Common myeloid progenitor, CD34-positive (primary cell): ENCODE measurements around the gene SLC17A7.

Experiments
- CTCF ChIA-PET: fragments of 350-600 bp; sonication (Branson Sonifier 250); formaldehyde crosslinking; loops from one replicate; lab custom pipeline; 2021; ENCODE audit warnings: antibody characterized with exemption; lab: Charles Lee
- POLR2A ChIA-PET: fragments of 350-600 bp; sonication (Branson Sonifier 250); formaldehyde crosslinking; loops from one replicate; lab custom pipeline; 2021; ENCODE audit warnings: antibody characterized with exemption; lab: Charles Lee
- DNase-seq, 3 donors: peaks; one replicate each; pipeline versions ENCODE4 v3.0.0 to v3.0.0-alpha.2; 2013
- H3K27ac ChIP-seq, 2 experiments: 1 replicate in 1 of 2; 2 replicates in 1 of 2; pipeline ENCODE4 v1.7.0; 2013; ENCODE audit warnings: inconsistent platforms in 2 of 2, low read length in 2 of 2, mild to moderate bottlenecking in 2 of 2, low read depth in 1 of 2, moderate library complexity in 1 of 2; ENCODE audit not compliant: severe bottlenecking in 2 of 2, insufficient read depth in 1 of 2, poor library complexity in 1 of 2
- H3K27me3 ChIP-seq, 5 experiments: replicated peaks in 2 of 5; 1 replicate in 3 of 5; 2 replicates in 2 of 5; pipeline versions ENCODE4 v1.6.1 to v1.7.0; 2013; ENCODE audit warnings: low read length in 4 of 5, mild to moderate bottlenecking in 2 of 5, moderate library complexity in 2 of 5, inconsistent platforms in 1 of 5; ENCODE audit not compliant: insufficient read depth in 5 of 5, control insufficient read depth in 4 of 5
- H3K36me3 ChIP-seq, 4 experiments: 1 replicate in 2 of 4; 2 replicates in 2 of 4; pipeline versions ENCODE4 v1.6.1 to v1.7.0; 2013; ENCODE audit warnings: low read length in 3 of 4, control low read depth in 1 of 4, mild to moderate bottlenecking in 1 of 4; ENCODE audit not compliant: control insufficient read depth in 4 of 4, insufficient read depth in 4 of 4
- H3K4me1 ChIP-seq, 4 experiments: 1 replicate in 3 of 4; 2 replicates in 1 of 4; pipeline versions ENCODE4 v1.6.1 to v1.7.1; 2013; ENCODE audit warnings: low read length in 3 of 4, mild to moderate bottlenecking in 3 of 4, control low read depth in 1 of 4, inconsistent platforms in 1 of 4, moderate library complexity in 1 of 4; ENCODE audit not compliant: control insufficient read depth in 4 of 4, insufficient read depth in 4 of 4; ENCODE audit errors: control extremely low read depth in 1 of 4
- H3K4me3 ChIP-seq, 7 experiments: 1 replicate in 4 of 7; 2 replicates in 3 of 7; pipeline versions ENCODE4 v1.5.1 to v1.7.0; 2013; ENCODE audit warnings: mild to moderate bottlenecking in 7 of 7, low read length in 6 of 7, moderate library complexity in 6 of 7, inconsistent platforms in 2 of 7, low read depth in 2 of 7, control low read depth in 1 of 7; ENCODE audit not compliant: insufficient read depth in 4 of 7, control insufficient read depth in 1 of 7; ENCODE audit errors: extremely low read depth in 1 of 7
- H3K9me3 ChIP-seq, 5 experiments: 1 replicate in 4 of 5; 2 replicates in 1 of 5; pipeline versions ENCODE4 v1.6.1 to v1.7.1; 2013; ENCODE audit warnings: low read length in 4 of 5, mild to moderate bottlenecking in 2 of 5, inconsistent platforms in 1 of 5, low read depth in 1 of 5, moderate library complexity in 1 of 5; ENCODE audit not compliant: control insufficient read depth in 4 of 5, insufficient read depth in 2 of 5; ENCODE audit errors: control extremely low read depth in 1 of 5
- WGBS: methylation state at CpG from one replicate; pipeline ENCODE4 v1.1.5; 2013; ENCODE audit not compliant: insufficient coverage; 5-methylcytosine and 5-hydroxymethylcytosine counted together

SLC17A7 gene

DNA sequence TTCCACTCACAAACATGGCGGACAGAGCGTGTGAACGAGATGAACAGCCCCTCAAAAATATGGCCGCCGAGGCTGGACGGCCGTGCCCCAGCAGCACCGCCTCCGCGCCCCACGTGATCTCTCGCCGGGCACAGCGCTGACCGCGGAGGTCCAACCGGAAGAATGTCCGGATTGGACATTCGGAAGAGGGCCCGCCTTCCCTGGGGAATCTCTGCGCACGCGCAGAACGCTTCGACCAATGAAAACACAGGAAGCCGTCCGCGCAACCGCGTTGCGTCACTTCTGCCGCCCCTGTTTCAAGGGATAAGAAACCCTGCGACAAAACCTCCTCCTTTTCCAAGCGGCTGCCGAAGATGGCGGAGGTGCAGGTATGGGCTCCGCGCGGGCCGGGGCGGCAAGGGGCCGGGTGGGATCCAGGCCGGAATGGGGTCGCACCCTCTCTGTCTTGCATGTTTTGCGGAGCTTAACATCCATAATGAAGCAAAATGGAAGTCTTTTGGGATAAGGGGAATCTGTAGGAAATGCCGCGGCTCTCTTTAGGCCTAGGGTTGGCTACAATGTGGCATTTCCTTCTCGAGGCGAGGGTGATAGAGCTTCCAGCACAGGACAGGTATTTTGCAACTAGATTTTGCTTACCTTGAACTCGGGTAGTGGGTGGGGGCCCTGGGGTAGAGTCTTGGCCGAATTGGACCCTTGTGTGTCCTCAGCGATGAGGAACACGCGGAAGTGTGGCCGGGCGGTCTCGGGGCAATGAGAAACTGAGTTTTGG, 46.1 kb upstream of the SLC17A7 start, which contains the start of gene RPL13A:
Gene RPL13A (plus strand): TSS at position 332 of the 769 bp plus-strand sequence. CDS start 22 bp downstream, at position 354.
- H3K36me3 ChIP-seq: peaks cover 7 to 39% (median 30%) of the 10 kb centered on the region in 4 experiments
- H3K4me3 ChIP-seq: peak within 1 kb of the TSS; percentile 67 to 100 (median 95)
- no peaks in the 10 kb centered on the region for H3K27me3 ChIP-seq
- H3K27ac ChIP-seq: peak within 1 kb of the TSS; percentile 97 to 99
- peak; percentile 99 to 100 (median 100) for DNase-seq
- H3K9me3 ChIP-seq: no peaks in the 10 kb centered on the region
- ChIA-PET CTCF (interaction anchor here (1.1 kb wide), 1 partner anchor 9 kb away, joined by 5 read pairs; no protein-coding TSS in a partner anchor), POLR2A (interaction anchor here (0.7 to 1.2 kb wide), 3 partner anchors 8 to 22 kb away, joined by 3 to 9 read pairs (median 3); partner anchors contain the start of gene RPS11)
- under 1% methylated on average over 49 of the region's 57 CpGs for WGBS
- H3K4me1 ChIP-seq: peaks cover 12 to 24% (median 18%) of the 10 kb centered on the region in 4 experiments

DNA sequence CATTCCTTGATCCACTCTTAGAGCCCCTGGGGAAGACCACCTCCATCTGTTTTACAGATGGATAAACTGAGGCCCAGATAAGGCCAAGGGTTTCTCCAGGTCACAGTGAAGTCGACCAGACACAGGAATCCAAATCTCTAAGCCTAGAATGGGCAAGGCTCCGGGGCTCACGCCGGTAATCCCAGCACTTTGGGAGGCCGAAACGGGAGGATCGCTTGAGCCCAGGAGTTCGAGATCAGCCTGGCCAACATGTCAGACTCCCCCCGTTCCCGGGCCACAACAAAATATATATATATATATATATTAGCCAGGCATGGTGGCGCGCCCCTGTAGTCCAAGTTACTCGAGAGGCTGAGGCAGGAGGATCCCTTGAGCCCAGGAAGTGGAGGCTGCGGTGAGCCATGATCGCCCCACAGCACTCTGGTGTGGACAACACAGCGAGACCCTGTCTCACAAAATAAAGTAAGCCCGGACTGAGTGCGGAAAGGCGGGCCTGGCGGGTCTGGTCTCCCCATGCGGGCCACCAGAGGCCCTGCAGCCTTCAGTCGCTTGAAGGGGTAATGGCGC, 45.5 kb upstream of the SLC17A7 start:
- WGBS: 45% methylated on average over 15 of the region's 23 CpGs
- no peak overlapping the region for H3K27ac ChIP-seq
- H3K36me3 ChIP-seq: peaks cover 7 to 32% (median 23%) of the 10 kb centered on the region in 4 experiments
- POLR2A ChIA-PET: interaction anchor here (0.8 to 1.2 kb wide), 2 partner anchors 9 to 23 kb away, joined by 3 to 9 read pairs; partner anchors contain the start of gene RPS11
- no peaks in the 10 kb centered on the region for H3K9me3 ChIP-seq
- CTCF ChIA-PET: interaction anchor here (0.6 to 1.1 kb wide), 2 partner anchors 8 to 752 kb away, joined by 3 to 5 read pairs; no protein-coding TSS in a partner anchor
- no peak for DNase-seq
- no peaks in the 10 kb centered on the region for H3K27me3 ChIP-seq
- H3K4me1 ChIP-seq: peaks cover 12 to 24% (median 18%) of the 10 kb centered on the region in 4 experiments
- peak overlapping the region in 1 of 7 experiments; percentile 63 for H3K4me3 ChIP-seq

DNA sequence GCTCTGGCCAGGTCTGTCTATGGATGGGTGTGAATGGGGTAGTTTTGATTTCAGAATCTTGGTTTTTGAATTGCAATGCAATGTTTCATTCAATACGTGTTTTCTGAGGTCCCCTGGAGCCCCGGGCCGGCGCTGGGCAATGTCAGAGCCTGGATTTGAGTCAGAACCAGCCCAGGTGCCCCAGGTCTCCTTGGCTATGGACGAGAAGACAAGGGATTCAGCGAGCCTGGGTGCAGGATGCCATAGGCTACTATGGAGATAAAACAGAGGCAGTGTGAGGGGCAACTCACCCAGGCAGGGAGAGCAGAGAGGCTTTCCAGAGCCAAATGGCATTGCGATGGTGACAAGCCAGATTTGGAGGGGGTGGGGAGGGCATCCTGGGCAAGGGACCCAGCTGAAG, 44.9 kb upstream of the SLC17A7 start:
- 100% methylated on average over 7 of the region's 7 CpGs for WGBS
- H3K4me1 ChIP-seq: peaks cover 12 to 24% (median 18%) of the 10 kb centered on the region in 4 experiments
- DNase-seq: no peak
- ChIA-PET CTCF (interaction anchor here (0.6 to 3.0 kb wide), 2 partner anchors 9 to 752 kb away, joined by 3 to 9 read pairs; partner anchors contain the start of gene RPS11), POLR2A (no interaction called here)
- no peak overlapping the region for H3K27ac ChIP-seq
- H3K9me3 ChIP-seq: no peaks in the 10 kb centered on the region
- H3K4me3 ChIP-seq: no peak overlapping the region
- H3K36me3 ChIP-seq: peaks cover 7 to 28% (median 18%) of the 10 kb centered on the region in 4 experiments
- no peaks in the 10 kb centered on the region for H3K27me3 ChIP-seq

DNA sequence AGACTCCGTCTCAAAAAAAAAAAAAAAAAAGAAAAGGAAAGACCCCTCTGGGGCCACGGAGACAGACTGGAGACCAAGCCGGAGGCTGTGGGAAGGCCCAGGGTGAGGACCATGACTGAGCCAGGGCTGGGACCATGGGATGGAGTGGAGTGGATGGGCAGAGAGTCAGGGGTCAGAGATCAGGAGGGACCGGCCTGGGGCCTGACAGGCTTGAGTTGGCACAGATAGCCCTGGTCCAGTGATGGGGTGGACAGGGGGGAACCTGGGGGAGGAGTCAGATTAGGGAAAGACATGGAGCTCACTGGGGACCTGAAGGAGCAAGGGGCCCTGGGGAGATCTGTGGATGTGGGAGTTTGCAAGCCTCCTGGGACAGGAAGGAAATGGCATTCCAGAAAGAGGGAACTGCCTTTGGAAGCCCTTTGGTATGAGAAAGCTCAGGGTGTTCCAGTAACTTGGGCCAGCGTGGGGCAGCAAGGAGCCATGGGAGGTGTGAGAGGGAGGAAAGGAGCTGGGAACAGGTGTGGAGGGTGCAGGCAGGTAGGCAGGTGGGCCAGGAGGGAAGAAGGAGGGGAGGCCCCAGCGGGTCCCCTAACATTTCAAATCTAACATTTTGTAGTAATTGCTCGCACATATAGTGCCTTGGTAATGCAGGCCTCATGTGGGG, 39.8 kb upstream of the SLC17A7 start:
- Histone ChIP-seq H3K9me3 (no peaks in the 10 kb centered on the region), H3K36me3 (no peaks in the 10 kb centered on the region), H3K4me3 (no peak overlapping the region), H3K27ac (no peak overlapping the region), H3K27me3 (no peaks in the 10 kb centered on the region), H3K4me1 (peaks cover 0 to 6% (median 1%) of the 10 kb centered on the region in 4 experiments)
- 100% methylated on average over 2 of the region's 7 CpGs for WGBS
- DNase-seq: no peak
- ChIA-PET POLR2A (no interaction called here), CTCF (interaction anchor here (0.7 to 1.2 kb wide), 2 partner anchors 11 to 30 kb away, joined by 3 read pairs; no protein-coding TSS in a partner anchor)

DNA sequence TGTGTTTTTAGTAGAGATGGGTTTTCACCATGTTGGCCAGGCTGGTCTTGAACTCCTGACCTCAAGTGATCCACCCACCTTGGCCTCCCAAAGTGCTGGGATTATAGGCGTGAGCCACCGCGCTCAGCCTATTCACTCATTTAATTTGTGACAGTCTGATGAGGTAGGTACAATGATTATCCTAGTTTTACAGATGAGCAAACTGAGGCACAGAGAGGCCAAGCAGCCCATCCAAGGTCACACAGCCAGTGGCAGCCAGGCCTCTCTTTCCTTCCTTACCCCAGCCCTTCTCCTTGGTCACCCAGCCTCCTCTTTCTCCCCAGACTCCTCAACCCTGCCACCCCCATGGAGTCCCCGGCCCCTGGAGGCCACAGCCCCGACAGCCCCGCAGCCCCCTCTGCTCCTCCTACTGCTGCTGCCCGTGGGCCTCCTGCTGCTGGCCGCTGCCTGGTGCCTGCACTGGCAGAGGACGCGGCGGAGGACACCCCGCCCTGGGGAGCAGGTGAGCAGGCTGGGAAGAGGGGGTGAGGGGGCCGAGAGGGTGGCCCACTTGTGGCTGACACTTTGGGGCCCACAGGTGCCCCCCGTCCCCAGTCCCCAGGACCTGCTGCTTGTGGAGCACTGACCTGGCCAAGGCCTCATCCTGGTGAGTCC, 38.8 kb upstream of the SLC17A7 start:
- H3K9me3 ChIP-seq: no peaks in the 10 kb centered on the region
- 96% methylated on average over 9 of the region's 14 CpGs for WGBS
- H3K27ac ChIP-seq: no peak overlapping the region
- H3K4me1 ChIP-seq: peaks cover 0 to 11% (median 7%) of the 10 kb centered on the region in 4 experiments
- no peaks in the 10 kb centered on the region for H3K27me3 ChIP-seq
- H3K36me3 ChIP-seq: no peaks in the 10 kb centered on the region
- no peak for DNase-seq
- POLR2A ChIA-PET: no interaction called here
- CTCF ChIA-PET: interaction anchor here (1.2 to 1.6 kb wide), 2 partner anchors 13 to 49 kb away, joined by 3 to 4 read pairs; no protein-coding TSS in a partner anchor
- no peak overlapping the region for H3K4me3 ChIP-seq
